DMS53 (cell line): ENCODE data around the gene TRIM37.
A peak's percentile ranks its signal among the peaks of the same experiment; 100 is the strongest.
"Not testable (repeated sequence)": the region's sequence is repeated elsewhere in the genome, so short reads cannot be mapped to it uniquely, and the experiment has no call there.

Experiments
- DNase-seq: peaks from one replicate; lab custom pipeline; 2025; lab: John Stamatoyannopoulos, UW

The TRIM37 gene

GRCh38 chr17:59108400-59109102, 1.9 kb upstream of the TRIM37 start:
- peak; percentile 5 for DNase-seq

GRCh38 chr17:59107306-59107670, 608 bp upstream of the TRIM37 start:
- DNase-seq = peak; percentile 71

GRCh38 chr17:59105852-59106462, 723 bp downstream of the TRIM37 start:
- peak; percentile 66 for DNase-seq

GRCh38 chr17:59101178-59101577, 5.5 kb downstream of the TRIM37 start:
- no peak for DNase-seq

GRCh38 chr17:59097876-59098275, 8.8 kb downstream of the TRIM37 start:
- DNase-seq = no peak

- DNase-seq = no peak
Measured at GRCh38 chr17:59094861-59095530, 11.7 kb downstream of the TRIM37 start.

- DNase-seq = no peak
Measured at GRCh38 chr17:59093702-59094231, 12.9 kb downstream of the TRIM37 start.

- no peak for DNase-seq
Measured at GRCh38 chr17:59093145-59093701, 13.5 kb downstream of the TRIM37 start.

- DNase-seq = not testable (repeated sequence)
Measured at GRCh38 chr17:59090593-59090992, 16.1 kb downstream of the TRIM37 start.

- no peak for DNase-seq
Measured at GRCh38 chr17:59084154-59084553, 22.5 kb downstream of the TRIM37 start.

GRCh38 chr17:59074494-59074893, 32.2 kb downstream of the TRIM37 start:
- DNase-seq = no peak

GRCh38 chr17:59073972-59074371, 32.7 kb downstream of the TRIM37 start:
- DNase-seq = no peak

GRCh38 chr17:59069856-59070255, 36.8 kb downstream of the TRIM37 start:
- no peak for DNase-seq

- DNase-seq = no peak
Measured at GRCh38 chr17:59067756-59068155, 38.9 kb downstream of the TRIM37 start.

GRCh38 chr17:59067340-59067739, 39.3 kb downstream of the TRIM37 start:
- no peak for DNase-seq

GRCh38 chr17:59062509-59062908, 44.2 kb downstream of the TRIM37 start:
- no peak for DNase-seq

GRCh38 chr17:59056857-59057256, 49.8 kb downstream of the TRIM37 start:
- DNase-seq = no peak

GRCh38 chr17:59049798-59050197, 56.9 kb downstream of the TRIM37 start:
- DNase-seq = no peak

- DNase-seq = no peak
Measured at GRCh38 chr17:59047616-59048015, 59.1 kb downstream of the TRIM37 start.

GRCh38 chr17:59046192-59046591, 60.5 kb downstream of the TRIM37 start:
- no peak for DNase-seq

GRCh38 chr17:59038734-59039133, 67.9 kb downstream of the TRIM37 start:
- DNase-seq = no peak

GRCh38 chr17:59037960-59038359, 68.7 kb downstream of the TRIM37 start:
- DNase-seq = no peak

GRCh38 chr17:59030811-59031210, 75.9 kb downstream of the TRIM37 start:
- DNase-seq = no peak
